Amygdala (tissue), 56 donors: ENCODE results near the gene YWHAH.
A peak's percentile ranks its signal among the peaks of the same experiment; 100 is the strongest.
"Not testable (repeated sequence)": the region's sequence is repeated elsewhere in the genome, so short reads cannot be mapped to it uniquely, and the experiment has no call there.

Experiments
- DNase-seq, 56 donors: peaks; one replicate each; lab custom pipeline; 2025; lab: John Stamatoyannopoulos, UW

The YWHAH gene

GRCh38 chr22:31972180-31972579 is 27.8 kb downstream of the YWHAH start:
- no peak for DNase-seq

- no peak for DNase-seq
Measured at GRCh38 chr22:31973739-31974138, 29.4 kb downstream of the YWHAH start.

GRCh38 chr22:31977141-31977841 is 33.0 kb downstream of the YWHAH start:
- DNase-seq = peak in 42 of 56 donors; percentile 2 to 80 (median 28)

- DNase-seq = no peak
Measured at GRCh38 chr22:31977939-31978338, 33.6 kb downstream of the YWHAH start.

- DNase-seq = no peak
Measured at GRCh38 chr22:31980628-31981027, 36.3 kb downstream of the YWHAH start.

- DNase-seq = not testable (repeated sequence)
Measured at GRCh38 chr22:31981976-31982375, 37.6 kb downstream of the YWHAH start.

GRCh38 chr22:31983911-31984656 is 39.7 kb downstream of the YWHAH start:
- DNase-seq = no peak

- DNase-seq = no peak
Measured at GRCh38 chr22:31987218-31987617, 42.9 kb downstream of the YWHAH start.

- DNase-seq = no peak
Measured at GRCh38 chr22:31991102-31991839, 46.9 kb downstream of the YWHAH start.

GRCh38 chr22:31995046-31995445 is 50.7 kb downstream of the YWHAH start:
- no peak for DNase-seq

GRCh38 chr22:31995807-31996206 is 51.5 kb downstream of the YWHAH start:
- DNase-seq = no peak

- no peak for DNase-seq
Measured at GRCh38 chr22:31998784-31999385, 54.5 kb downstream of the YWHAH start.

- no peak for DNase-seq
Measured at GRCh38 chr22:32000181-32000580, 55.8 kb downstream of the YWHAH start.

- no peak for DNase-seq
Measured at GRCh38 chr22:32005453-32005852, 61.1 kb downstream of the YWHAH start.
